Gastrocnemius medialis (tissue), 4 donors: ENCODE measurements around the gene KRT14. TPM values are rescaled to one million over a fixed set of nuclear protein-coding genes. Genes with fewer than 3 reads are reported as not detected.
"Not testable (repeated sequence)": the region's sequence is repeated elsewhere in the genome, so short reads cannot be mapped to it uniquely, and the experiment has no call there.

Experiments
- ATAC-seq, 2 donors: fragments of 150-250 bp; one replicate each; pipeline ENCODE4 v1.9.1; 2016
- DNase-seq, 2 donors: peaks; one replicate each; pipeline ENCODE4 v3.0.0-alpha.2; 2019
- H3K27ac ChIP-seq, 4 donors: fragments of 200-600 bp; sonication (generic); 1 replicate in 1 of 4; 2 replicates in 3 of 4; pipeline ENCODE4 v1.5.1; 2016 to 2018; ENCODE audit warnings: mild to moderate bottlenecking in 2 of 4, moderate library complexity in 1 of 4
- H3K27me3 ChIP-seq, 3 donors: fragments of 200-600 bp; sonication (generic) in 2 of 3; 1 replicate in 1 of 3; 2 replicates in 2 of 3; pipeline versions ENCODE4 v1.5.1 to v1.6.0; 2016 to 2019; ENCODE audit warnings: mild to moderate bottlenecking in 1 of 3, moderate library complexity in 1 of 3
- H3K36me3 ChIP-seq, 2 donors: fragments of 200-600 bp; sonication (generic) in 1 of 2; one replicate each; pipeline ENCODE4 v1.5.1; 2017 to 2018
- H3K4me1 ChIP-seq, 2 donors: fragments of 200-600 bp; sonication (generic) in 1 of 2; one replicate each; pipeline ENCODE4 v1.5.1; 2016 to 2017; ENCODE audit warnings: mild to moderate bottlenecking in 2 of 2
- H3K4me3 ChIP-seq, 4 donors: fragments of 200-600 bp; sonication (generic) in 3 of 4; 1 replicate in 1 of 4; 2 replicates in 3 of 4; pipeline ENCODE4 v1.5.1; 2016 to 2019; ENCODE audit warnings: mild to moderate bottlenecking in 2 of 4
- H3K9me3 ChIP-seq, 3 donors: fragments of 200-600 bp; sonication (generic) in 2 of 3; 1 replicate in 1 of 3; 2 replicates in 2 of 3; pipeline ENCODE4 v1.5.1; 2016 to 2019
- CTCF ChIP-seq, 5 experiments: fragments of 450-650 bp in 3 of 5; fragments of 200-600 bp in 2 of 5; sonication (generic) in 2 of 5; IDR thresholded peaks in 4 of 5; conservative IDR thresholded peaks in 1 of 5; 1 replicate in 4 of 5; 2 replicates in 1 of 5; pipeline ENCODE4 v1.5.1; 2016 to 2019; ENCODE audit warnings: antibody characterized with exemption in 5 of 5, mild to moderate bottlenecking in 3 of 5, moderate library complexity in 3 of 5
- POLR2A ChIP-seq, 2 donors: fragments of 450-650 bp; IDR thresholded peaks; one replicate each; pipeline ENCODE4 v1.6.1; 2017; ENCODE audit warnings: antibody characterized with exemption in 2 of 2, mild to moderate bottlenecking in 2 of 2, moderate library complexity in 2 of 2
- in situ Hi-C, 4 donors: fragments of 200-750 bp; cut with MboI; loops; one replicate each; pipeline versions ENCODE4 v1.15.0 to v1.8.0; 2017; ENCODE audit warnings: low sequenced_read_pairs in 4 of 4
- intact Hi-C: fragments of 100-400 bp; cut with DNase I; formaldehyde crosslinking; loops from one replicate; pipeline ENCODE4 v1.15.1; 2023; ENCODE audit warnings: low total_unique reads
- total RNA-seq, 4 donors: library from RNA; depleted of rRNA; stranded (reverse); fragments of >200 nt; gene quantifications; one replicate each; pipeline versions ENCODE4 v1.1.0 to v1.2.3, GENCODE V29; 2016

The KRT14 gene
- total RNA-seq, 4 donors from 2014 or later: not detected

DNA sequence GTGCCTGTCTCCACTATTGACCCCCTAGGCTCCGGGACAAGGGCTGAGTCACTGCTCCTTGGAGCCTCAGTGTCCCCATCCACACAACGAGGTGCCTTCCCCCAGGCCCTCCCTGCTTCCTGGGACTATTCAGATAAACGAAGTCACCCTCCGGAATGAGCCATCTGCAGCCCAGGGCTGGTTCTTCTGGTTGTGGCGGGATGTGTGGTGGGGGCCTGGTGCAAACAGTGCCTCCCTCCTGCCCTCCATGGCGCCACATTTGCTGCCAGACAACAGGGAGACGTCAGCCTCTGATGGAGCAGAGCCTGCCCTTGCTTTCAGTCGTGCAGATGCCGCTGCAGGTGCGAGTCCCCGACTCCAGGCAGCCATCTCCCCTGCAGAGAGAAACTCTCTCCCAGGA is 31.0 kb upstream of the KRT14 start:
- no peaks in the 10 kb centered on the region for H3K36me3 ChIP-seq
- H3K4me3 ChIP-seq: no peak overlapping the region
- H3K9me3 ChIP-seq: no peaks in the 10 kb centered on the region
- TF ChIP-seq CTCF (IDR thresholded peaks at IDR 0.05 in 4 of 5, conservative IDR thresholded peaks at IDR 0.05 in 1 of 5): no peak
- TF ChIP-seq POLR2A (IDR thresholded peaks at IDR 0.05): no peak
- no peaks in the 10 kb centered on the region for H3K27me3 ChIP-seq
- H3K27ac ChIP-seq: no peak overlapping the region
- in situ Hi-C loops: no loop called here
- no peaks in the 10 kb centered on the region for H3K4me1 ChIP-seq
- intact Hi-C loops: no loop called here
- no peak for DNase-seq
- no peak for ATAC-seq

DNA sequence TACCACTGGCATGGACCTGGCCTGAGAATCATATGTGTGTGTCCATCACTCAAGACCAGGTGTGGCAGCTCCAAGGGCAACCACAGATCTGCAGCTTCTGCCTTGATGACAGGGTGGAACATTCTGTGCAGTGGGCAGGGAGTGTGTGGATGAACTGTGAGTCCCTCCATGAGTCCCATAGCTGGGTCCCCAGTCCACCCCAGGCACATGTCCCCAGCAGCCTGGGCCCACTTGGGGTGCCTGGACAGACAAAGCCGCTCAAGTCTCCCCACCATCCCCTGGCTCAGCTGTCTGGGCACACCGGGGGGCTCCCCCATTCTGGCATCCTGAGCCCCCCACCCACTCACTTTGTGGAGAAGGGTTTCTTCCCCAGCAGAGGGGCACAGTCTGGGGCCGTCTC is 30.4 kb upstream of the KRT14 start:
- ATAC-seq (no peak), DNase-seq (no peak)
- H3K4me1 ChIP-seq: no peaks in the 10 kb centered on the region
- H3K27ac ChIP-seq: no peak overlapping the region
- no peak for TF ChIP-seq CTCF (IDR thresholded peaks at IDR 0.05 in 4 of 5, conservative IDR thresholded peaks at IDR 0.05 in 1 of 5)
- no peak for TF ChIP-seq POLR2A (IDR thresholded peaks at IDR 0.05)
- in situ Hi-C loops: no loop called here
- H3K4me3 ChIP-seq: no peak overlapping the region
- H3K27me3 ChIP-seq: no peaks in the 10 kb centered on the region
- H3K9me3 ChIP-seq: no peaks in the 10 kb centered on the region
- intact Hi-C loops: no loop called here
- no peaks in the 10 kb centered on the region for H3K36me3 ChIP-seq

GRCh38 chr17:41616486-41616885 is 29.8 kb upstream of the KRT14 start:
- H3K27ac ChIP-seq, DNase-seq, H3K4me1 ChIP-seq, H3K9me3 ChIP-seq, H3K27me3 ChIP-seq, ATAC-seq, H3K4me3 ChIP-seq, intact Hi-C loops, in situ Hi-C loops, H3K36me3 ChIP-seq: not testable (repeated sequence)

DNA sequence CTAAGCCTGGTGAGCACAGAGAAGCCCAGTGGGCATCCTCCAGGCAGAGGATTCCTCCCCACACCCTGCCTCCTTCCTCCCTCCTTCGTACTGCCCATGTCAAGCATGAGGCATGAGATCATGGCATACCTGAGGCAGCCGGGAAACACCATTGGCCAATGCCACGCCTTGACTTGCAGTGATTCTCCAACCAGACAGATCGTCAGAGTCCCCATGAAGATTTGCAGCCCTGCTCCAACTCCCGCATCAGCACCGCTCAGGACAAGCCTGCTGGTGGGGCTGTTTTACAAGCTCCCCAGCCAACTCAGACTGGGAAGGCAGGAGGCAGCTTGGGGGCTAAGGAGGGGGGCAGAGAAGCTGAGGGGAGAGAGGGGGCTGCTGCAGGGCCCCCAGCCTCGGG is 28.8 kb upstream of the KRT14 start:
- H3K4me1 ChIP-seq: no peaks in the 10 kb centered on the region
- DNase-seq: no peak
- H3K9me3 ChIP-seq: no peaks in the 10 kb centered on the region
- no peak overlapping the region for H3K27ac ChIP-seq
- H3K27me3 ChIP-seq: peaks cover 0 to 2% (median 0%) of the 10 kb centered on the region in 3 donors
- no peak overlapping the region for H3K4me3 ChIP-seq
- in situ Hi-C loops (no loop called here), intact Hi-C loops (no loop called here)
- H3K36me3 ChIP-seq: no peaks in the 10 kb centered on the region
- no peak for ATAC-seq
- no peak for TF ChIP-seq CTCF (IDR thresholded peaks at IDR 0.05 in 4 of 5, conservative IDR thresholded peaks at IDR 0.05 in 1 of 5)
- no peak for TF ChIP-seq POLR2A (IDR thresholded peaks at IDR 0.05)

- H3K4me1 ChIP-seq, H3K27ac ChIP-seq, H3K27me3 ChIP-seq, DNase-seq, H3K36me3 ChIP-seq, H3K4me3 ChIP-seq, H3K9me3 ChIP-seq, intact Hi-C loops, in situ Hi-C loops, ATAC-seq: not testable (repeated sequence)
These were observed 28.1 kb upstream of the KRT14 start for GRCh38 chr17:41614767-41615166.

- in situ Hi-C loops (no loop called here), intact Hi-C loops (no loop called here)
- H3K9me3 ChIP-seq: no peaks in the 10 kb centered on the region
- no peaks in the 10 kb centered on the region for H3K4me1 ChIP-seq
- DNase-seq (no peak), ATAC-seq (no peak)
- H3K27ac ChIP-seq: no peak overlapping the region
- no peak for TF ChIP-seq CTCF (IDR thresholded peaks at IDR 0.05 in 4 of 5, conservative IDR thresholded peaks at IDR 0.05 in 1 of 5)
- TF ChIP-seq POLR2A (IDR thresholded peaks at IDR 0.05): no peak
- H3K36me3 ChIP-seq: no peaks in the 10 kb centered on the region
- peaks cover 0 to 2% (median 0%) of the 10 kb centered on the region in 3 donors for H3K27me3 ChIP-seq
- H3K4me3 ChIP-seq: no peak overlapping the region
These were observed 27.4 kb upstream of the KRT14 start for GRCh38 chr17:41614098-41614497.
